SH-SY5Y (cell line): ENCODE data around the gene RMND5A.

Source experiments
- GATA2 ChIP-seq: IDR thresholded peaks from 2 replicates; pipeline ENCODE4 v1.6.1; 2011; ENCODE audit warnings: mild to moderate bottlenecking, low read depth, low read length
- GATA3 ChIP-seq: IDR thresholded peaks from 2 replicates; pipeline ENCODE4 v1.6.1; 2011; ENCODE audit warnings: low read depth, mild to moderate bottlenecking, low read length, moderate library complexity

GRCh38 chr2:86770816-86771301 lies 50.8 kb downstream of the RMND5A start:
- TF ChIP-seq GATA2, result no peak
- no peak for TF ChIP-seq GATA3
